K562 (cell line): Measurements from ENCODE around the gene ZBTB8A. TPM values are rescaled to one million over a fixed set of nuclear protein-coding genes. Genes with fewer than 3 reads are reported as not detected.
A peak's percentile ranks its signal among the peaks of the same experiment; 100 is the strongest.

Experiments
- ARID1B ChIP-seq: fragments of 450-650 bp; IDR thresholded peaks from 2 replicates; pipeline ENCODE4 v1.6.1; 2016; ENCODE audit warnings: antibody characterized with exemption, mild to moderate bottlenecking, inconsistent platforms
- CBFA2T2 ChIP-seq: fragments of 450-650 bp; conservative IDR thresholded peaks from 2 replicates; pipeline ENCODE4 v1.6.1; 2017; ENCODE audit warnings: mild to moderate bottlenecking
- CBX5 ChIP-seq: IDR thresholded peaks from 2 replicates; pipeline ENCODE4 v1.6.1; 2014; ENCODE audit warnings: low read depth, borderline replicate concordance
- CC2D1A ChIP-seq: fragments of 450-650 bp; IDR thresholded peaks from 2 replicates; pipeline ENCODE4 v1.6.1; 2017; ENCODE audit warnings: mild to moderate bottlenecking
- CREB1 ChIP-seq, 2 experiments: sonication (generic) in 1 of 2; formaldehyde crosslinking in 1 of 2; IDR thresholded peaks; 2 replicates each; pipeline versions ENCODE4 v1.6.1 to v1.8.0; 2012 to 2022; ENCODE audit warnings: inconsistent platforms in 1 of 2, mild to moderate bottlenecking in 1 of 2, missing genetic modification reagents in 1 of 2, moderate library complexity in 1 of 2
- CREB5 ChIP-seq: fragments of 250-450 bp; sonication (Bioruptor Pico); IDR thresholded peaks from 2 replicates; pipeline ENCODE4 v1.5.0; 2020; ENCODE audit warnings: mild to moderate bottlenecking
- DEAF1 ChIP-seq: fragments of 450-650 bp; formaldehyde crosslinking; IDR thresholded peaks from 2 replicates; pipeline ENCODE4 v1.4.0; 2020; ENCODE audit warnings: mild to moderate bottlenecking, moderate library complexity
- FOS ChIP-seq: IDR thresholded peaks from 3 replicates; pipeline ENCODE4 v1.6.1; 2011; ENCODE audit not compliant: insufficient read length; ENCODE audit errors: extremely low read depth
- HDAC2 ChIP-seq: fragments of 450-650 bp; IDR thresholded peaks from 2 replicates; pipeline ENCODE4 v1.6.1; 2016; ENCODE audit warnings: mild to moderate bottlenecking
- HEY1 ChIP-seq: fragments of 250-450 bp; sonication (Bioruptor Pico); IDR thresholded peaks from 2 replicates; pipeline ENCODE4 v1.5.0; 2020; ENCODE audit warnings: mild to moderate bottlenecking, moderate library complexity, borderline replicate concordance
- JUN ChIP-seq, 2 experiments: sonication (generic) in 1 of 2; formaldehyde crosslinking in 1 of 2; IDR thresholded peaks; 2 replicates each; pipeline versions ENCODE4 v1.6.1 to v1.8.0; 2012 to 2022; ENCODE audit warnings: borderline replicate concordance in 2 of 2, mild to moderate bottlenecking in 2 of 2, improper control_type of control experiment in 1 of 2, low read depth in 1 of 2, low read length in 1 of 2, missing genetic modification reagents in 1 of 2
- KAT7 ChIP-seq: sonication (generic); formaldehyde crosslinking; IDR thresholded peaks from 2 replicates; pipeline ENCODE4 v1.8.0; 2022; ENCODE audit warnings: missing genetic modification reagents, mild to moderate bottlenecking, borderline replicate concordance
- KDM4B ChIP-seq, 2 experiments: fragments of 450-650 bp in 1 of 2; sonication (generic) in 1 of 2; IDR thresholded peaks; 2 replicates each; pipeline ENCODE4 v1.6.1; 2016 to 2017; ENCODE audit warnings: borderline replicate concordance in 2 of 2, antibody characterized with exemption in 1 of 2, low read depth in 1 of 2, mild to moderate bottlenecking in 1 of 2
- SETDB1 ChIP-seq: IDR thresholded peaks from one replicate; pipeline ENCODE4 v1.6.1; 2012; ENCODE audit warnings: low read length, control low read depth, inconsistent platforms
- STAT5A ChIP-seq: IDR thresholded peaks from 2 replicates; pipeline ENCODE4 v1.6.1; 2012; ENCODE audit warnings: low read length, inconsistent platforms, borderline replicate concordance
- polyA plus RNA-seq, 8 experiments: library from polyadenylated mRNA; depleted of rRNA in 4 of 8; stranded (reverse) in 5 of 8; unstranded in 3 of 8; fragments of >200 nt; fragmentation: Nextera tagmentation in 2 of 8; fragmentation: Illumina TruSeq in 1 of 8; extraction: Ambion mirVana in 2 of 8; extraction: Trizol in 1 of 8; gene quantifications; 2 replicates each; pipeline versions ENCODE4 v1.2.1 to v1.2.3, GENCODE V29; 2011 to 2014; ENCODE audit warnings: inconsistent platforms in 1 of 8, missing spikeins in 1 of 8
- total RNA-seq, 7 experiments: library from RNA; depleted of rRNA in 6 of 7; stranded (reverse); fragments of >200 nt in 6 of 7; fragmentation: Illumina TruSeq in 2 of 7; extraction: Trizol in 2 of 7; gene quantifications; 2 replicates each; pipeline versions ENCODE4 v1.2.1 to v1.2.3, GENCODE V29; 2011 to 2021; ENCODE audit warnings: low replicate concordance in 1 of 7
- TF ChIP-seq, protein P1 (sequence below): fragments of 250-450 bp; sonication (Bioruptor Pico); IDR thresholded peaks from 2 replicates; pipeline ENCODE4 v1.4.0; 2020; ENCODE audit warnings: mild to moderate bottlenecking, moderate library complexity
- TF ChIP-seq, protein P2 (sequence below): fragments of 450-650 bp; formaldehyde crosslinking; IDR thresholded peaks from 2 replicates; pipeline ENCODE4 v1.4.0; 2020; ENCODE audit warnings: mild to moderate bottlenecking
- TF ChIP-seq, protein P3 (sequence below): fragments of 450-650 bp; IDR thresholded peaks from 2 replicates; pipeline ENCODE4 v1.6.1; 2016; ENCODE audit warnings: mild to moderate bottlenecking
- TF ChIP-seq, protein P4 (sequence below): fragments of 450-650 bp; IDR thresholded peaks from 2 replicates; pipeline ENCODE4 v1.6.1; 2018; ENCODE audit warnings: mild to moderate bottlenecking, low read depth; ENCODE audit not compliant: partially characterized antibody

The ZBTB8A gene
- total and polyA plus RNA-seq, 9 of the 15 experiments (the other 6 are each of a cell fraction or from before 2014, with no cell fraction given): 0.01 to 0.64 (median 0.09) TPM

DNA sequence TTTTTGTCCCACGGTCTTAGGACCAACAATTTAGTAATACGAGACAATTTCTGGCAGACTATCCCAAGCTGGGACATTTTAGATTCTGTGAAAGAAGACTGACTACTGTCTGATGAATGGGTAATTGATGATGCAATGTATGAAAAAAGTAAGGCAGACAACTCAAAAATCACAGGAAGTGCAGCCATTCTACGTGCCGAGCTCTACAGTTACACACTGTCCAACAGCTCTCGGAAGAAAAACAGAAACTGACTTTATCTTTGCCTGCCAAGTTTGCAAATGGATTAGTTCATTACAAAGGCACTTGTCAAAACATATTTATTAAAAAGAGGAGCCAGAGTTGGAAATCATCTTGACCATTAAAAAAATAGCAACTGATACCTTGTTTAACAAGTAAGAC is 43.1 kb upstream of the ZBTB8A start (continued):
- TF ChIP-seq, protein P1, sequence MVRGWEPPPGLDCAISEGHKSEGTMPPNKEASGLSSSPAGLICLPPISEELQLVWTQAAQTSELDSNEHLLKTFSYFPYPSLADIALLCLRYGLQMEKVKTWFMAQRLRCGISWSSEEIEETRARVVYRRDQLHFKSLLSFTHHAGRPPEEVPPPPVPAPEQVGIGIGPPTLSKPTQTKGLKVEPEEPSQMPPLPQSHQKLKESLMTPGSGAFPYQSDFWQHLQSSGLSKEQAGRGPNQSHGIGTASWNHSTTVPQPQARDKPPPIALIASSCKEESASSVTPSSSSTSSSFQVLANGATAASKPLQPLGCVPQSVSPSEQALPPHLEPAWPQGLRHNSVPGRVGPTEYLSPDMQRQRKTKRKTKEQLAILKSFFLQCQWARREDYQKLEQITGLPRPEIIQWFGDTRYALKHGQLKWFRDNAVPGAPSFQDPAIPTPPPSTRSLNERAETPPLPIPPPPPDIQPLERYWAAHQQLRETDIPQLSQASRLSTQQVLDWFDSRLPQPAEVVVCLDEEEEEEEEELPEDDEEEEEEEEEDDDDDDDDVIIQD (CRISPR knock-in tag): no peak
- TF ChIP-seq STAT5A (no peak), KAT7 (CRISPR knock-in tag) (no peak), CC2D1A (no peak), CREB1 (IDR thresholded peaks at IDR 0.05) (no peak), CREB1 (CRISPR knock-in tag; IDR thresholded peaks at IDR 0.05) (no peak), CBX5 (no peak), HEY1 (CRISPR knock-in tag) (no peak), KDM4B (IDR thresholded peaks at IDR 0.05; ENCODE audit: borderline replicate concordance in 2 of 2, low read depth in 1 of 2) (no peak), SETDB1 (no peak), JUN (IDR thresholded peaks at IDR 0.05; ENCODE audit: borderline replicate concordance, low read depth, low read length) (peak; percentile 42; the same call in 1 of the 2 replicates), JUN (CRISPR knock-in tag; IDR thresholded peaks at IDR 0.05; ENCODE audit: borderline replicate concordance) (no peak), ARID1B (peak; percentile 51), DEAF1 (no peak), CREB5 (CRISPR knock-in tag) (no peak), FOS (no peak), HDAC2 (no peak), CBFA2T2 (no peak)
- TF ChIP-seq, protein P2, sequence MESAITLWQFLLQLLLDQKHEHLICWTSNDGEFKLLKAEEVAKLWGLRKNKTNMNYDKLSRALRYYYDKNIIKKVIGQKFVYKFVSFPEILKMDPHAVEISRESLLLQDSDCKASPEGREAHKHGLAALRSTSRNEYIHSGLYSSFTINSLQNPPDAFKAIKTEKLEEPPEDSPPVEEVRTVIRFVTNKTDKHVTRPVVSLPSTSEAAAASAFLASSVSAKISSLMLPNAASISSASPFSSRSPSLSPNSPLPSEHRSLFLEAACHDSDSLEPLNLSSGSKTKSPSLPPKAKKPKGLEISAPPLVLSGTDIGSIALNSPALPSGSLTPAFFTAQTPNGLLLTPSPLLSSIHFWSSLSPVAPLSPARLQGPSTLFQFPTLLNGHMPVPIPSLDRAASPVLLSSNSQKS (CRISPR knock-in tag): no peak
- TF ChIP-seq, protein P3, sequence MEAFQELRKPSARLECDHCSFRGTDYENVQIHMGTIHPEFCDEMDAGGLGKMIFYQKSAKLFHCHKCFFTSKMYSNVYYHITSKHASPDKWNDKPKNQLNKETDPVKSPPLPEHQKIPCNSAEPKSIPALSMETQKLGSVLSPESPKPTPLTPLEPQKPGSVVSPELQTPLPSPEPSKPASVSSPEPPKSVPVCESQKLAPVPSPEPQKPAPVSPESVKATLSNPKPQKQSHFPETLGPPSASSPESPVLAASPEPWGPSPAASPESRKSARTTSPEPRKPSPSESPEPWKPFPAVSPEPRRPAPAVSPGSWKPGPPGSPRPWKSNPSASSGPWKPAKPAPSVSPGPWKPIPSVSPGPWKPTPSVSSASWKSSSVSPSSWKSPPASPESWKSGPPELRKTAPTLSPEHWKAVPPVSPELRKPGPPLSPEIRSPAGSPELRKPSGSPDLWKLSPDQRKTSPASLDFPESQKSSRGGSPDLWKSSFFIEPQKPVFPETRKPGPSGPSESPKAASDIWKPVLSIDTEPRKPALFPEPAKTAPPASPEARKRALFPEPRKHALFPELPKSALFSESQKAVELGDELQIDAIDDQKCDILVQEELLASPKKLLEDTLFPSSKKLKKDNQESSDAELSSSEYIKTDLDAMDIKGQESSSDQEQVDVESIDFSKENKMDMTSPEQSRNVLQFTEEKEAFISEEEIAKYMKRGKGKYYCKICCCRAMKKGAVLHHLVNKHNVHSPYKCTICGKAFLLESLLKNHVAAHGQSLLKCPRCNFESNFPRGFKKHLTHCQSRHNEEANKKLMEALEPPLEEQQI: no peak
- TF ChIP-seq, protein P4, sequence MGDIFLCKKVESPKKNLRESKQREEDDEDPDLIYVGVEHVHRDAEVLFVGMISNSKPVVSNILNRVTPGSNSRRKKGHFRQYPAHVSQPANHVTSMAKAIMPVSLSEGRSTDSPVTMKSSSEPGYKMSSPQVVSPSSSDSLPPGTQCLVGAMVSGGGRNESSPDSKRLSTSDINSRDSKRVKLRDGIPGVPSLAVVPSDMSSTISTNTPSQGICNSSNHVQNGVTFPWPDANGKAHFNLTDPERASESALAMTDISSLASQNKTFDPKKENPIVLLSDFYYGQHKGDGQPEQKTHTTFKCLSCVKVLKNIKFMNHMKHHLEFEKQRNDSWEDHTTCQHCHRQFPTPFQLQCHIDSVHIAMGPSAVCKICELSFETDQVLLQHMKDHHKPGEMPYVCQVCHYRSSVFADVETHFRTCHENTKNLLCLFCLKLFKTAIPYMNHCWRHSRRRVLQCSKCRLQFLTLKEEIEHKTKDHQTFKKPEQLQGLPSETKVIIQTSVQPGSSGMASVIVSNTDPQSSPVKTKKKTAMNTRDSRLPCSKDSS: no peak
